Stomach (tissue), 9 donors: Measurements from ENCODE around the gene ARHGAP26. TPM values are rescaled to one million over a fixed set of nuclear protein-coding genes. Genes with fewer than 3 reads are reported as not detected.

Experiments used
- DNase-seq, 2 donors: peaks; one replicate each; pipeline versions ENCODE4 v3.0.0 to v3.0.0-alpha.2; 2013 to 2019
- H3K27ac ChIP-seq, 5 donors: fragments of 200-600 bp in 4 of 5; sonication (generic) in 4 of 5; one replicate each; pipeline ENCODE4 v1.5.1; 2013 to 2019; ENCODE audit warnings: mild to moderate bottlenecking in 1 of 5, moderate library complexity in 1 of 5
- H3K27me3 ChIP-seq, 3 donors: fragments of 200-600 bp; sonication (generic); one replicate each; pipeline ENCODE4 v1.5.1; 2017 to 2019; ENCODE audit warnings: mixed run types in 1 of 3
- H3K36me3 ChIP-seq, 4 donors: fragments of 200-600 bp; sonication (generic); 1 replicate in 3 of 4; 2 replicates in 1 of 4; pipeline ENCODE4 v1.5.1; 2016 to 2019
- H3K4me1 ChIP-seq, 4 donors: fragments of 200-600 bp; sonication (generic); one replicate each; pipeline ENCODE4 v1.5.1; 2016 to 2019
- H3K4me3 ChIP-seq, 4 donors: fragments of 200-600 bp; sonication (generic) in 3 of 4; one replicate each; pipeline ENCODE4 v1.5.1; 2016 to 2019; ENCODE audit warnings: mild to moderate bottlenecking in 1 of 4
- H3K9me3 ChIP-seq, 4 donors: fragments of 200-600 bp; sonication (generic); one replicate each; pipeline ENCODE4 v1.5.1; 2016 to 2019
- EP300 ChIP-seq: sonication (generic); formaldehyde crosslinking; IDR thresholded peaks from one replicate; pipeline ENCODE4 v1.6.1; 2017; ENCODE audit warnings: antibody characterized with exemption
- POLR2A ChIP-seq, 4 donors: fragments of 450-650 bp; IDR thresholded peaks; one replicate each; pipeline ENCODE4 v1.6.1; 2016; ENCODE audit warnings: antibody characterized with exemption in 4 of 4, control low read depth in 2 of 4, mild to moderate bottlenecking in 1 of 4, moderate library complexity in 1 of 4
- POLR2AphosphoS5 ChIP-seq, 3 donors: sonication (generic); formaldehyde crosslinking; IDR thresholded peaks; one replicate each; pipeline ENCODE4 v1.6.1; 2016; ENCODE audit warnings: antibody characterized with exemption in 3 of 3
- WGBS, 5 donors: extraction: QIAGEN DNeasy Blood & Tissue Kit in 3 of 5; methylation state at CpG; one replicate each; pipeline versions ENCODE4 v1.1.5 to v1.1.7; 2013 to 2018; 5-methylcytosine and 5-hydroxymethylcytosine counted together
- intact Hi-C: fragments of 100-400 bp; cut with DNase I; formaldehyde crosslinking; loops from one replicate; pipeline ENCODE4 v1.15.1; 2023; ENCODE audit warnings: low total_unique reads
- polyA plus RNA-seq, 3 donors: library from polyadenylated mRNA; stranded (reverse); fragments of 200-250 nt; gene quantifications; one replicate each; pipeline ENCODE4 v1.2.3, GENCODE V29; 2013
- total RNA-seq, 5 donors: library from RNA; depleted of rRNA; stranded (reverse); fragments of >200 nt; gene quantifications; one replicate each; pipeline versions ENCODE4 v1.1.0 to v1.2.3, GENCODE V29; 2014 to 2016
- TF ChIP-seq, protein P1 (sequence below), 7 experiments: fragments of 450-650 bp in 4 of 7; fragments of 200-600 bp in 3 of 7; sonication (generic) in 3 of 7; IDR thresholded peaks; one replicate each; pipeline ENCODE4 v1.5.1; 2016 to 2019; ENCODE audit warnings: antibody characterized with exemption in 7 of 7, control low read depth in 2 of 7, mild to moderate bottlenecking in 1 of 7
- donor health status: healthy with polysubstance abuse.
- donor health status: Bipolar disorder and iron deficiency.
- donor health status: healthy.

The ARHGAP26 gene
- total and polyA plus RNA-seq, 8 donors = 4.0 to 115 (median 34.1) TPM

DNA sequence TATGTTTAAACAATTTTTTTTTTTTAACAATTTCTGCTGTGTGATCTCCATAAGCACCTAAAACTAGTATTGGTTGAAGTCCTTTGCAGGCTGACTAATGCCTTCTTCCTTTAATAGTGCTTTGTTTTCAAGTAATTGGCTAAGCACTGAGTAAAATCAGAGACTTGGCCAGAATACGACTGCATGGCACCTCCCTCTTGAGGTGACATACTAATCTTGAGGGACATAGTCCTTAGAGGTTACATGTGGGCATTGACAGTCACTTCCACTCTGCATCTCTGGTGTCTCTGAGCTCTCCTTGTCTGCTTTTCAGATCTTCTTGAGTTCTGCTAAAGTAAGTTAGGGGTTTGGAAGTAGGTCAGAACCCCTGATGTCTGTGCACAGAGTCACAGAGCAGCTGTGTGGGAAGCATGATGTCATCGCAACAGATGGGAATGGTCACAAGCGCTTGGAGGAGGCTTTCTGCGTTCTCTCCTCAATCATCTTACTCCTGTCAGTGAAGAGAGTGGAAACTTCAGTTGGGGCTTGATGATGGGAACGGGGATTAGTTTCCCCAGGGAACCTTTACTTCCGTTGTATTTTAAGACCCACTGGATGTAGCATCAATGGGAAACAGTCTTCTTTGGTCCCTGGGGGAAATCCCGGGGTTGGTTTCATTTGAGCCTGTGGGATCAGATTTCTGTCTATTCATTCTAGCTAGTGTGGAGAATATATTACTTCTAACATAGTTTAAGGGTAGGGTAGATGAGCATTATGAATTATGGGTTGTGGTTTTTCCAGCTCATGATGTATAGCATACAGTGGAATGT, 136.9 kb downstream of the ARHGAP26 start:
- H3K27ac ChIP-seq = no peak overlapping the region
- DNase-seq = peak in 1 of 2 donors; percentile 72
- 75 to 82% (median 78%) methylated on average over 7 of the region's 7 CpGs for WGBS, 5 donors

DNA sequence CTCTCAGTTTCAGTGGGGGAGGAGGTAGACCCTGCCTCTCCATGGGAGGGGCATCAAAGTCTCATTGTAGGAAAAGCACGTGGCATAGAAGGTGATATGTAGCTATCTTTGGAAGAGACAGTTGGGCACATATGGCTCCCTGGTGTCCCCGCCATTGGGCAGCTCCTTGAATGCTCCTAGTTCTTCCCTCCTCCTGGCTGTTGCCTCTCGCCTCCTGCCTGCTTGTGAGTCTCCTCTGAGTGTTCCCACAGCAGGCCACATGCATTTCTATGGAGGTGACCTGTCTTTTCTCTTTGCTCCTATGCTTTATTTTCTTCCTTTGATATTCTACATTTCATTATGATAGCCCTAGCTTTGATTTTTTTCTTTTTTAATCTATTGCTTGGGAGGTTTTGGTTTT, 138.5 kb downstream of the ARHGAP26 start:
- intact Hi-C loops = no loop called here
- 84 to 93% (median 86%) methylated on average over 3 of the region's 3 CpGs for WGBS, 5 donors
- Histone ChIP-seq H3K9me3 (no peaks in the 10 kb centered on the region), H3K27ac (no peak overlapping the region), H3K27me3 (no peaks in the 10 kb centered on the region), H3K4me1 (no peaks in the 10 kb centered on the region), H3K36me3 (peaks cover 16 to 96% (median 89%) of the 10 kb centered on the region in 4 donors), H3K4me3 (no peak overlapping the region)
- TF ChIP-seq POLR2A (IDR thresholded peaks at IDR 0.05) (no peak), POLR2AphosphoS5 (IDR thresholded peaks at IDR 0.05) (no peak), EP300 (no peak)
- TF ChIP-seq, protein P1, sequence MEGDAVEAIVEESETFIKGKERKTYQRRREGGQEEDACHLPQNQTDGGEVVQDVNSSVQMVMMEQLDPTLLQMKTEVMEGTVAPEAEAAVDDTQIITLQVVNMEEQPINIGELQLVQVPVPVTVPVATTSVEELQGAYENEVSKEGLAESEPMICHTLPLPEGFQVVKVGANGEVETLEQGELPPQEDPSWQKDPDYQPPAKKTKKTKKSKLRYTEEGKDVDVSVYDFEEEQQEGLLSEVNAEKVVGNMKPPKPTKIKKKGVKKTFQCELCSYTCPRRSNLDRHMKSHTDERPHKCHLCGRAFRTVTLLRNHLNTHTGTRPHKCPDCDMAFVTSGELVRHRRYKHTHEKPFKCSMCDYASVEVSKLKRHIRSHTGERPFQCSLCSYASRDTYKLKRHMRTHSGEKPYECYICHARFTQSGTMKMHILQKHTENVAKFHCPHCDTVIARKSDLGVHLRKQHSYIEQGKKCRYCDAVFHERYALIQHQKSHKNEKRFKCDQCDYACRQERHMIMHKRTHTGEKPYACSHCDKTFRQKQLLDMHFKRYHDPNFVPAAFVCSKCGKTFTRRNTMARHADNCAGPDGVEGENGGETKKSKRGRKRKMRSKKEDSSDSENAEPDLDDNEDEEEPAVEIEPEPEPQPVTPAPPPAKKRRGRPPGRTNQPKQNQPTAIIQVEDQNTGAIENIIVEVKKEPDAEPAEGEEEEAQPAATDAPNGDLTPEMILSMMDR (IDR thresholded peaks at IDR 0.05) = no peak
- no peak for DNase-seq

More for the DNA sequence above, 136.9 kb downstream of the ARHGAP26 start:
- H3K4me1 ChIP-seq = peaks cover 0 to 8% (median 0%) of the 10 kb centered on the region in 4 donors
- H3K27me3 ChIP-seq = no peaks in the 10 kb centered on the region
- intact Hi-C loops = no loop called here
- H3K4me3 ChIP-seq = no peak overlapping the region
- H3K9me3 ChIP-seq = no peaks in the 10 kb centered on the region
- TF ChIP-seq, protein P1 (IDR thresholded peaks at IDR 0.05) = no peak
- TF ChIP-seq EP300 = no peak
- peak in 1 of 3 donors; percentile 12 for TF ChIP-seq POLR2AphosphoS5 (IDR thresholded peaks at IDR 0.05)
- no peak for TF ChIP-seq POLR2A (IDR thresholded peaks at IDR 0.05)
- peaks cover 23 to 96% (median 89%) of the 10 kb centered on the region in 4 donors for H3K36me3 ChIP-seq

DNA sequence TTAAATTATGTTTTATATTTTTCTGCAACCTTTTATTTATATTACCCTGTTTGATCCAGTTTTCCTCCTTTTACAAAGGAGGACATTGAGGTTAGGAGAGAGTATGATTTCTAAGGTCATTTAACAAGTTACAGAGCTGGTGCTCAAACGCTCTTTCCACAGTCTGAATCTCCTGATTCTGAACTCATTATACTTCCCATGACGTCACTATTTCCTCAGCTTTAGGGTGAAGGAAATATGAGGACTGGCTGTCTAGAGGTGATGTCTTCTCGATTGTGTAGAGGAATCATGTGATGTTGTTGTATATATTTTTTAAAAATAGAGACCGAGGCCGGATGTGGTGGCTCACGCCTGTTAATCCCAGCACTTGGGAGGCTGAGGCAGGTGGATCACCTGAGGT, 140.0 kb downstream of the ARHGAP26 start:
- H3K9me3 ChIP-seq = no peaks in the 10 kb centered on the region
- peaks cover 8 to 96% (median 90%) of the 10 kb centered on the region in 4 donors for H3K36me3 ChIP-seq
- H3K27ac ChIP-seq = no peak overlapping the region
- WGBS, 5 donors = 91 to 97% (median 95%) methylated on average over 6 of the region's 6 CpGs
- H3K27me3 ChIP-seq = no peaks in the 10 kb centered on the region
- intact Hi-C loops = no loop called here
- TF ChIP-seq, protein P1 (IDR thresholded peaks at IDR 0.05) = no peak
- TF ChIP-seq POLR2AphosphoS5 (IDR thresholded peaks at IDR 0.05) (no peak), EP300 (no peak), POLR2A (IDR thresholded peaks at IDR 0.05) (no peak)
- no peaks in the 10 kb centered on the region for H3K4me1 ChIP-seq
- H3K4me3 ChIP-seq = no peak overlapping the region
- no peak for DNase-seq

DNA sequence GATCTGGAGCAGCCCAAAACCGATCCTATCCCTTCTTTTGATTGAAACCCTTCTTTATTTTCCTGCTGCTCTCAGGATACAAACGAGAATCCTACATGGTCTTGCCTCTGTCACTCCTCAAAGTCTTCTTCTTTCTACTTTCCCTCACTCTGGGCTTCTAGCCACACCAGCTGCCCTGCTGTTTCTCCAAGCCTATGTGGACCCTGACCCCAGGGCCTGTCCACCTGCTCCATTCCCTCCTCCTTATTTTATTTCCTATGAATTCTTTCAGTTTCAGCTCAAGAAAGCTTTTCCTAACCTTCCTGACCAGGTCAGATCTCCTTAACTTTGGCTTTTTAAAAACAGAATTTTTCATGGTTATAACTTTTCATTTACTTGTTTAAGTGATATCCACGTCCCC, 141.0 kb downstream of the ARHGAP26 start:
- Histone ChIP-seq H3K4me1 (no peaks in the 10 kb centered on the region), H3K9me3 (no peaks in the 10 kb centered on the region), H3K4me3 (no peak overlapping the region), H3K27ac (no peak overlapping the region), H3K36me3 (peaks cover 8 to 95% (median 89%) of the 10 kb centered on the region in 4 donors), H3K27me3 (no peaks in the 10 kb centered on the region)
- intact Hi-C loops = no loop called here
- 74 to 90% (median 79%) methylated on average over 3 of the region's 3 CpGs for WGBS, 5 donors
- TF ChIP-seq POLR2A (IDR thresholded peaks at IDR 0.05) = no peak
- TF ChIP-seq POLR2AphosphoS5 (IDR thresholded peaks at IDR 0.05) = no peak
- TF ChIP-seq, protein P1 (IDR thresholded peaks at IDR 0.05) = no peak
- no peak for TF ChIP-seq EP300
- no peak for DNase-seq
